ENCODE data around the gene MEIOC.

The MEIOC gene

GRCh38 chr17:44719444-44719843, 63.2 kb downstream of the MEIOC start:
- DNase-seq = no peak

DNA sequence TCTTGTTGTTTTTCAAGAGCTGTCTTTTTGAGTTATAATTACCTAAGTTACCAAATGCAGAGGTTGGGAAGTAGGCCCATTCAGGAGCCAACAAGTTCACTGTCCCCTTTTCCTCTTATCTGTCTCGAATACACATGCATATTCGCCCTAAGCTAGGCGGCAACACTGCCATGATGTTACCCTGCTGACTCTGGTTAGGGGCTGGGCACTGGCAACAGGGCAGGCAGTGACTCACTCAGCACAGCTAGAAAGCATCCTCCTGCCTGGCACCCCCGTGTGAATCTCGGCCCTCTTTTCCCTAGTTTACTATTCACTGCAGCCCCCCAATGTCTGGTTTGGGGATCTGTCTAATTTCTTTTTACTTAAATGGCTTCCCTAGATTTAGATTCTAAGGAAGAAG, 66.0 kb downstream of the MEIOC start:
- DNase-seq = no peak
